Upper lobe of left lung (tissue), 6 donors: ENCODE measurements around the gene RTCB. TPM values are rescaled to one million over a fixed set of nuclear protein-coding genes. Genes with fewer than 3 reads are reported as not detected.

ENCODE experiments used
- ATAC-seq, 2 donors: fragments of 200-7000 bp; cut with Tn5 transposase; one replicate each; pipeline ENCODE4 v1.9.1; 2022; ENCODE audit warnings: mild to moderate bottlenecking in 2 of 2, moderate library complexity in 2 of 2; ENCODE audit not compliant: low FRiP score in 2 of 2
- DNase-seq, 2 donors: peaks; one replicate each; pipeline ENCODE4 v3.0.0-alpha.2; 2019 to 2020
- H3K27ac ChIP-seq, 4 donors: fragments of 200-600 bp; sonication (generic); one replicate each; pipeline ENCODE4 v1.5.1; 2016 to 2019
- H3K27me3 ChIP-seq, 4 donors: fragments of 200-600 bp; sonication (generic); one replicate each; pipeline ENCODE4 v1.5.1; 2017 to 2019
- H3K36me3 ChIP-seq, 4 donors: fragments of 200-600 bp; sonication (generic); one replicate each; pipeline ENCODE4 v1.5.1; 2016 to 2019
- H3K4me1 ChIP-seq, 4 donors: fragments of 200-600 bp; sonication (generic); one replicate each; pipeline ENCODE4 v1.5.1; 2018 to 2019
- H3K4me3 ChIP-seq, 4 donors: fragments of 200-600 bp; sonication (generic); one replicate each; pipeline ENCODE4 v1.5.1; 2017 to 2019; ENCODE audit warnings: mild to moderate bottlenecking in 2 of 4, moderate library complexity in 1 of 4
- H3K9me3 ChIP-seq, 4 donors: fragments of 200-600 bp; sonication (generic); one replicate each; pipeline ENCODE4 v1.5.1; 2018 to 2019
- CTCF ChIP-seq, 6 experiments: fragments of 450-650 bp in 4 of 6; fragments of 200-600 bp in 2 of 6; sonication (generic) in 2 of 6; IDR thresholded peaks; one replicate each; pipeline ENCODE4 v1.5.1; 2016 to 2019; ENCODE audit warnings: antibody characterized with exemption in 6 of 6
- EP300 ChIP-seq, 4 donors: sonication (generic); formaldehyde crosslinking; IDR thresholded peaks; one replicate each; pipeline ENCODE4 v1.5.1; 2017; ENCODE audit warnings: antibody characterized with exemption in 4 of 4, control low read depth in 2 of 4
- POLR2A ChIP-seq, 4 donors: fragments of 450-650 bp; IDR thresholded peaks; one replicate each; pipeline ENCODE4 v1.5.1; 2016 to 2017; ENCODE audit warnings: antibody characterized with exemption in 4 of 4, mild to moderate bottlenecking in 2 of 4
- POLR2AphosphoS5 ChIP-seq, 2 donors: sonication (generic); formaldehyde crosslinking; IDR thresholded peaks; one replicate each; pipeline ENCODE4 v1.5.1; 2017; ENCODE audit warnings: antibody characterized with exemption in 2 of 2
- WGBS, 2 donors: methylation state at CpG; one replicate each; pipeline ENCODE4 v1.1.5; 2017 to 2018; 5-methylcytosine and 5-hydroxymethylcytosine counted together
- small RNA-seq, 4 donors: library from RNA; depleted of rRNA; stranded (forward); fragments of <200 nt; gene quantifications; one replicate each; pipeline ENCODE3, GENCODE V24; 2016
- total RNA-seq, 6 donors: library from RNA; depleted of rRNA in 4 of 6; stranded (reverse); fragments of >200 nt in 4 of 6; gene quantifications; one replicate each; pipeline versions ENCODE4 v1.1.0 to v1.2.1, GENCODE V29; 2016 to 2021
- donor health status: DM: no; HTN: no; CAD: no; lungs with moderate emphysema.
- donor health status: DM: no; HTN: yes; CAD: no; lungs with severe emphysema.

RTCB gene
- total RNA-seq, 6 donors from 2014 or later, result 45.3 to 71.4 (median 63.7) TPM

DNA sequence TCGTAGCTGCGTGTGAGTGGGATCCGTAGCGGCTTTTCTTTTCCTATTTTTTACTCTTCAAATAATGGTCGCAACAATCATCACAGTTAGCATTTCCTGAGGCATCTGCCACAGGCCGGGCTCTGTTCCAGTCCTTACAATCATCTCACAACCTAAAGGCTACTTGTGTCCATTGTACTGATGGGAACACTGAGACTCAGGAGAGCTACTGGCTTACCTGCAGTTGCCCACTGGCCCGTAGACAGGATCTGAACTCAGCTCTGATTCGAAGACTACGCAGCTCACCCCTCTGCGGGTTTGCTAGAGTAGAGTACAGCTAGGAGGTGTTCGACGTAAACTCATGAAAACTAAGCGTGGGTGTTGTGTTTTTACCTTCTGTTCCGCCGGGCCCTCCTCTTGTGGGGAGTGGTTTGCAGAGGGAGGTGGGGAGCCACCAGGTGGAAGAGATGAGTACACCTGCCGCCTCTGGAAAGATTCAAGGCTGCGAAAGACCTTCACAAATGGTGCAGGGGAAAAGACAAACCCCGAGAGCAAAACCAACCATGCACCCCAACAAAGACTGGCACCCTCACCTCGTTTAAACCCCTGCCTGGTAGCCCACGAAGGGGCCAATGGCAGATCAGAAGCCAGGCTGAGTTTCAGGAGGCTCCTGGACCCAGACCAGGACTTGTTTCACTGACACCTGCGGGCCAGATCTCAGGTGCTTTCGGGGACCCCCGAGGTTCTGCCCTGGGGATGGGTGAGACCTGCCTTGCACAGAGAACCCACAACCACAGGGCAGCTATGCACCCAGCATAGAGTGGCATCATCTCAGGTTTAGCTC is 72.6 kb downstream of the RTCB start:
- DNase-seq (no peak), ATAC-seq (no peak)
- H3K4me3 ChIP-seq, result no peak overlapping the region
- TF ChIP-seq POLR2AphosphoS5 (IDR thresholded peaks at IDR 0.05) (no peak), EP300 (IDR thresholded peaks at IDR 0.05) (no peak), POLR2A (IDR thresholded peaks at IDR 0.05) (no peak), CTCF (IDR thresholded peaks at IDR 0.05) (no peak)
- WGBS, 2 donors, result 88 to 95% methylated on average over 22 to 23 of the region's 23 CpGs
- H3K4me1 ChIP-seq, result peaks cover 6 to 11% (median 9%) of the 10 kb centered on the region in 4 donors
- H3K36me3 ChIP-seq, result no peaks in the 10 kb centered on the region
- no peaks in the 10 kb centered on the region for H3K27me3 ChIP-seq
- no peaks in the 10 kb centered on the region for H3K9me3 ChIP-seq
- no peak overlapping the region for H3K27ac ChIP-seq

DNA sequence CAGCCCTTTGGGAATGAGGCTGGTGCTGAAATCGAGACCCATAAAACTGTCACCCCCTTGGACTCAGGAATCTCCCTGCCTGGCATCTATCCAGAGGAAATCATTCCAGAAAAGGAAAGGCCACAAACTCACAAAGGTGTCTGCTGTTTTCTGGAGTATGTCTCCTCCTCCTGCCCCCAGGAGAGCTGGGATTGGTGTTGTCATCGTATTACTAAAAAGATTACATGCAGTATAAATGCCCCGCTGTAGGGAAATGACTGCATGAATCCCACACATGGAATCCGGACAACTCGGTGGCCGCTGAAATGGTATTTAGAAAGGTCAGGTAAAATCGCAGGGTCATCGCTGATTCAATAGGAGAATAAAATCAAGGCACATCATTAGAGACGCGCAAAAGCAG is 73.3 kb downstream of the RTCB start:
- WGBS, 2 donors, result 89 to 90% methylated on average over 10 of the region's 10 CpGs

More for the DNA sequence above, 73.3 kb downstream of the RTCB start:
- no peak overlapping the region for H3K4me3 ChIP-seq
- no peak for DNase-seq
- no peaks in the 10 kb centered on the region for H3K36me3 ChIP-seq
- no peaks in the 10 kb centered on the region for H3K27me3 ChIP-seq
- no peak overlapping the region for H3K27ac ChIP-seq
- H3K4me1 ChIP-seq, result peaks cover 6 to 11% (median 9%) of the 10 kb centered on the region in 4 donors
- H3K9me3 ChIP-seq, result no peaks in the 10 kb centered on the region
- ATAC-seq, result no peak
- TF ChIP-seq POLR2AphosphoS5 (IDR thresholded peaks at IDR 0.05), result no peak
- no peak for TF ChIP-seq CTCF (IDR thresholded peaks at IDR 0.05)
- TF ChIP-seq EP300 (IDR thresholded peaks at IDR 0.05), result no peak
- TF ChIP-seq POLR2A (IDR thresholded peaks at IDR 0.05), result no peak

Small RNA genes within 50 kb of the gene (small RNA-seq; reads per million reads assigned to genes)
- gene AL021937.2 (0 reads per million in 4 donors), gene IGLVIVOR22-2 (0 reads per million in 4 donors), gene RF02171 (0 reads per million in 4 donors), gene RF02172 (0 reads per million in 4 donors)

Other genes with a start within 250 kb of the RTCB start
- under 1 TPM in 1 of 6 donors, not detected in 5; 0.49 TPM for gene RFPL2, start 207.2 kb downstream of the RTCB start, total RNA-seq
- 1 to 10 TPM in 4 of 6 donors, under 1 TPM in 2; 0.33 to 6.3 (median 1.2) TPM for gene SLC5A4, start 156.9 kb downstream of the RTCB start, total RNA-seq
- gene RFPL3, start 54.4 kb downstream of the RTCB start, total RNA-seq, result not detected
- not detected for gene BPIFC, start 52.2 kb upstream of the RTCB start, total RNA-seq
- gene FBXO7, start 62.6 kb upstream of the RTCB start, total RNA-seq, result 100 to 1,000 TPM in 2 of 6 donors, 10 to 100 TPM in 4; 69.9 to 115 (median 85.4) TPM